Measurements from ENCODE around the gene CDH4. TPM values are rescaled to one million over a fixed set of nuclear protein-coding genes. Genes with fewer than 3 reads are reported as not detected.
"Not testable (repeated sequence)": the region's sequence is repeated elsewhere in the genome, so short reads cannot be mapped to it uniquely, and the experiment has no call there.

Gene CDH4
- total RNA-seq, 1 experiment from 2014 or later = not detected

DNA sequence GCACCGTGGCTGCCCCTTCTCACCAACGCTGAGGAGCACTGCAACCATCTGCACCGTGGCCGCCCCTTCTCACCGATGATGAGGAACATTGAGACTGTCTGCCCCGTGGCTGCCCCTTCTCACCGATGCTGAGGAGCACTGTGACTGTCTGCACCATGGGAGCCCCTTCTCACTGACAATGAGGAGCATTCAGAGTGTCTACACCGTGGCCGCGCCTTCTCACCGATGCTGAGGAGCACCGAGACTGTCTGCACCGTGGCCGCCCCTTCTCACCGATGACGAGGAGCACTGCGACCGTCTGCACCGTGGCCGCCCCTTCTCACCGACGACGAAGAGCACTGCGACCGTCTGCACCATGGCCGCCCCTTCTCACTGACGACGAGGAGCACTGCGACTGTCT is 693.4 kb downstream of the CDH4 start:
- H3K4me1 ChIP-seq (ENCODE audit: control insufficient read depth, insufficient read depth, low read length); ATAC-seq; intact Hi-C loops (cut with micrococcal nuclease; ENCODE audit: unreplicated experiment); H3K9me3 ChIP-seq (ENCODE audit: control insufficient read depth, insufficient read depth, low read depth, low read length); H3K27me3 ChIP-seq (ENCODE audit: control insufficient read depth, insufficient read depth, low read length); H3K36me3 ChIP-seq (ENCODE audit: control insufficient read depth, insufficient read depth, low read length); DNase-seq (ENCODE audit: low read depth, low spot score); H3K4me3 ChIP-seq (ENCODE audit: low read depth in 2 of 2, low read length in 2 of 2); POLR2A ChIA-PET; CTCF ChIA-PET; BruUV-seq (replicated peaks); H3K27ac ChIP-seq (ENCODE audit: low read length); in situ Hi-C loops (cut with HindIII; ENCODE audit: low pct_unique_long_range_greater_than_20kb, low sequenced_read_pairs): not testable (repeated sequence)

- CTCF ChIA-PET; BruUV-seq (replicated peaks); ATAC-seq: not testable (repeated sequence)
Measured at GRCh38 chr20:61948056-61948455, 696.0 kb downstream of the CDH4 start.

GRCh38 chr20:61948586-61949362 is 696.7 kb downstream of the CDH4 start:
- CTCF ChIA-PET = no interaction called here
- no peaks in the 10 kb centered on the region for H3K27me3 ChIP-seq (ENCODE audit: control insufficient read depth, insufficient read depth, low read length)
- intact Hi-C loops (cut with micrococcal nuclease; ENCODE audit: unreplicated experiment) (no loop called here), in situ Hi-C loops (cut with HindIII; ENCODE audit: low pct_unique_long_range_greater_than_20kb, low sequenced_read_pairs) (no loop called here)
- no TSS peak for BruUV-seq (replicated peaks)
- TF ChIP-seq SIN3A (IDR thresholded peaks at IDR 0.05; ENCODE audit: borderline replicate concordance, insufficient read depth, low read depth, low read length) (no peak), CTCF (IDR thresholded peaks at IDR 0.05) (no peak), POLR2AphosphoS5 (IDR thresholded peaks at IDR 0.05; ENCODE audit: low read depth, low read length) (no peak), REST (IDR thresholded peaks at IDR 0.05; ENCODE audit: insufficient read depth in 1 of 2, low read depth in 2 of 2, low read length in 1 of 2) (no peak), TCF7L2 (IDR thresholded peaks at IDR 0.05; ENCODE audit: low read depth, low read length) (no peak)
- H3K36me3 ChIP-seq (ENCODE audit: control insufficient read depth, insufficient read depth, low read length) = no peaks in the 10 kb centered on the region
- H3K4me3 ChIP-seq (ENCODE audit: low read depth in 2 of 2, low read length in 2 of 2) = no peak overlapping the region
- H3K9me3 ChIP-seq (ENCODE audit: control insufficient read depth, insufficient read depth, low read depth, low read length) = no peaks in the 10 kb centered on the region
- no peaks in the 10 kb centered on the region for H3K4me1 ChIP-seq (ENCODE audit: control insufficient read depth, insufficient read depth, low read length)
- DNase-seq (ENCODE audit: low read depth, low spot score) = no peak
- no peak for ATAC-seq
- POLR2A ChIA-PET = no interaction called here
- no peak overlapping the region for H3K27ac ChIP-seq (ENCODE audit: low read length)

More at GRCh38 chr20:61948056-61948455, 696.0 kb downstream of the CDH4 start:
- H3K27ac ChIP-seq (ENCODE audit: low read length); H3K27me3 ChIP-seq (ENCODE audit: control insufficient read depth, insufficient read depth, low read length); in situ Hi-C loops (cut with HindIII; ENCODE audit: low pct_unique_long_range_greater_than_20kb, low sequenced_read_pairs); H3K36me3 ChIP-seq (ENCODE audit: control insufficient read depth, insufficient read depth, low read length); POLR2A ChIA-PET; H3K4me3 ChIP-seq (ENCODE audit: low read depth in 2 of 2, low read length in 2 of 2); DNase-seq (ENCODE audit: low read depth, low spot score); intact Hi-C loops (cut with micrococcal nuclease; ENCODE audit: unreplicated experiment); H3K9me3 ChIP-seq (ENCODE audit: control insufficient read depth, insufficient read depth, low read depth, low read length); H3K4me1 ChIP-seq (ENCODE audit: control insufficient read depth, insufficient read depth, low read length): not testable (repeated sequence)
